ENCODE measurements around the gene MYRIP. TPM values are rescaled to one million over a fixed set of nuclear protein-coding genes. Genes with fewer than 3 reads are reported as not detected.

MYRIP gene
- polyA plus RNA-seq, 1 of the 3 experiments (the other 2 are of a cell fraction) = 1.2 TPM

DNA sequence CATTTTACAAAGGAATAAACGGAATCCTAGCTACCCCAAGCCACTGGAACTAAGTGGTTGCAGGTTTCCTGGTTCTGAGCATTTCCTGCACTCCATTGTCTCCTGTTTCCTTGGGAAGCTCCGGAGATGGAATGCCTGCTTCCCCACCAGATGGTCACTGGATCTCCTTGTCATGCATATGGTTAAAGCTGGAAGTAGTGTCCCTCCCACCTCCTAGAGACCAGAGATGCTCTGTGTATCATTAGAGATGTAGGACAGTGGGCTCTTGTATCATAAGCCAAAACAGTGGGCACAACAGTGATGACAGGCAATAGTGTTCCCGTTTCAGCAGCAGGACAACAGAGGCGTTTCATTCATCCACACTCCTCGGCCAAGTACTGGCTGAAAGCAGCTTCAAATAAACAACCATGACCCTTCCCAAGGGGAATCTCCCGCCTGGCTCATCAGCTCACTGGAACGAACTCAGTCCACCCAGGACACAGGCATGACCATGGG is 363.9 kb downstream of the MYRIP start:
- no peaks in the 10 kb centered on the region for H3F3A ChIP-seq (replicated peaks; ENCODE audit: insufficient read depth)
- TF ChIP-seq FOSL2 (IDR thresholded peaks at IDR 0.05; ENCODE audit: borderline replicate concordance, low read depth) = no peak
- no peak for TF ChIP-seq RXRA (IDR thresholded peaks at IDR 0.05; ENCODE audit: borderline replicate concordance, low read depth)
- TF ChIP-seq JUND (IDR thresholded peaks at IDR 0.05) = no peak
- TF ChIP-seq, protein P1, sequence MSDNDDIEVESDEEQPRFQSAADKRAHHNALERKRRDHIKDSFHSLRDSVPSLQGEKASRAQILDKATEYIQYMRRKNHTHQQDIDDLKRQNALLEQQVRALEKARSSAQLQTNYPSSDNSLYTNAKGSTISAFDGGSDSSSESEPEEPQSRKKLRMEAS (IDR thresholded peaks at IDR 0.05; ENCODE audit: low read depth) = no peak
- CTCF ChIA-PET = interaction anchor here (0.6 to 3.1 kb wide), 6 partner anchors 9 to 631 kb away, joined by 3 to 8 read pairs (median 4); no protein-coding TSS in a partner anchor
- H3K79me2 ChIP-seq (ENCODE audit: insufficient read depth) = no peaks in the 10 kb centered on the region
- no peaks in the 10 kb centered on the region for H4K20me1 ChIP-seq (ENCODE audit: insufficient read depth)
- H3K4me2 ChIP-seq = no peak overlapping the region
- DNase-seq = no peak
- H3K27ac ChIP-seq (ENCODE audit: low read depth in 2 of 2, low read length in 1 of 2) = no peak overlapping the region
- H3K4me1 ChIP-seq (ENCODE audit: control insufficient read depth in 1 of 2, insufficient read depth in 2 of 2, low read depth in 1 of 2, low read length in 1 of 2) = peaks cover 0 to 2% of the 10 kb centered on the region in 2 experiments; a peak in 1 of 4 replicates
- H3K9ac ChIP-seq = no peak overlapping the region
- no peaks in the 10 kb centered on the region for H3K9me3 ChIP-seq
- no peak overlapping the region for H3K4me3 ChIP-seq (ENCODE audit: low read depth in 2 of 2, low read length in 1 of 2)
- H3K27me3 ChIP-seq (ENCODE audit: insufficient read depth) = no peaks in the 10 kb centered on the region
- WGBS (ENCODE audit: low lambda C conversion rate) = 55% methylated on average over 7 of the region's 7 CpGs
- H3K9me2 ChIP-seq = no peaks in the 10 kb centered on the region
- POLR2A ChIA-PET = no interaction called here
- H3K36me3 ChIP-seq (replicated peaks in 1 of 2; ENCODE audit: control insufficient read depth in 1 of 2, insufficient read depth in 2 of 2, low read length in 1 of 2) = no peaks in the 10 kb centered on the region
- no peak overlapping the region for H2AFZ ChIP-seq (ENCODE audit: low read depth)

DNA sequence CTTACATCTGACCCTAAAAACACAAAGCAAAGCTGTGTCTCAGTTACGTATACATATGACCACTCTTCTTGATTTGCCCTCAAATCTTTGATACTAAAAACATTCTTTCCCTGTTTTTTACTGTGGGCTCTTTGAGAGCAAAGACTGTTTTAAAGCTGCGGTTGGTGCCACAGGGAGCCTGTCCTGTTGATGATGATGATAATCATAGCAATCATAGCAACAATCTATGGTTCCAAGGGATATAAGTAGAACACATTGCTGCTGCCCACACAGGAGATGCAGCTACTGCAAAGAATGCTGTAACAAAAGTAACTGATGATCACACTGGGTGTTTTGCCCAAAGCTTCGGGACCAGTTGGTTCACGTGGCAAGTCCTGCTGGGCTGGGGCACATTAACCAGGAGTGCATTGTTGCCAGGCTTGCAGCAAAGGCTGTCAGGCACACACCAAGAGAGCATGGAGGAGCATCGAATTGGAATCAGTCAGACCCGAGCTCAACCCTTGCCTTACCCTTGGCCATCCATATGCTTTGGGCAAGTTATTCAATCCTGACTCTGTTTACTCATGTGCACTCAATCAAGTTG is 368.7 kb downstream of the MYRIP start:
- H3K4me3 ChIP-seq (ENCODE audit: low read depth in 2 of 2, low read length in 1 of 2) = no peak overlapping the region
- no peaks in the 10 kb centered on the region for H3K36me3 ChIP-seq (replicated peaks in 1 of 2; ENCODE audit: control insufficient read depth in 1 of 2, insufficient read depth in 2 of 2, low read length in 1 of 2)
- no peaks in the 10 kb centered on the region for H3K9me2 ChIP-seq
- H3F3A ChIP-seq (replicated peaks; ENCODE audit: insufficient read depth) = no peaks in the 10 kb centered on the region
- H3K4me2 ChIP-seq = no peak overlapping the region
- H2AFZ ChIP-seq (ENCODE audit: low read depth) = no peak overlapping the region
- WGBS (ENCODE audit: low lambda C conversion rate) = 75% methylated on average over 6 of the region's 6 CpGs
- no peaks in the 10 kb centered on the region for H3K9me3 ChIP-seq
- no peaks in the 10 kb centered on the region for H4K20me1 ChIP-seq (ENCODE audit: insufficient read depth)
- CTCF ChIA-PET = interaction anchor here (0.7 to 7.3 kb wide), 41 partner anchors 9 to 761 kb away, joined by 3 to 101 read pairs (median 5); no protein-coding TSS in a partner anchor
- no peak overlapping the region for H3K27ac ChIP-seq (ENCODE audit: low read depth in 2 of 2, low read length in 1 of 2)
- DNase-seq = no peak
- no peaks in the 10 kb centered on the region for H3K27me3 ChIP-seq (ENCODE audit: insufficient read depth)
- H3K9ac ChIP-seq = no peak overlapping the region
- POLR2A ChIA-PET = no interaction called here
- H3K79me2 ChIP-seq (ENCODE audit: insufficient read depth) = no peaks in the 10 kb centered on the region
- peaks cover 0 to 3% of the 10 kb centered on the region in 2 experiments; a peak in 1 of 4 replicates for H3K4me1 ChIP-seq (ENCODE audit: control insufficient read depth in 1 of 2, insufficient read depth in 2 of 2, low read depth in 1 of 2, low read length in 1 of 2)
- TF ChIP-seq SMC3 (IDR thresholded peaks at IDR 0.05; ENCODE audit: low read depth, low read length) = no peak
- TF ChIP-seq, protein P2, sequence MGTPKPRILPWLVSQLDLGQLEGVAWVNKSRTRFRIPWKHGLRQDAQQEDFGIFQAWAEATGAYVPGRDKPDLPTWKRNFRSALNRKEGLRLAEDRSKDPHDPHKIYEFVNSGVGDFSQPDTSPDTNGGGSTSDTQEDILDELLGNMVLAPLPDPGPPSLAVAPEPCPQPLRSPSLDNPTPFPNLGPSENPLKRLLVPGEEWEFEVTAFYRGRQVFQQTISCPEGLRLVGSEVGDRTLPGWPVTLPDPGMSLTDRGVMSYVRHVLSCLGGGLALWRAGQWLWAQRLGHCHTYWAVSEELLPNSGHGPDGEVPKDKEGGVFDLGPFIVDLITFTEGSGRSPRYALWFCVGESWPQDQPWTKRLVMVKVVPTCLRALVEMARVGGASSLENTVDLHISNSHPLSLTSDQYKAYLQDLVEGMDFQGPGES (IDR thresholded peaks at IDR 0.05; ENCODE audit: low read depth, low read length) = no peak
- no peak for TF ChIP-seq CHD2 (IDR thresholded peaks at IDR 0.05; ENCODE audit: low read length, partially characterized antibody)
- TF ChIP-seq, protein P3, sequence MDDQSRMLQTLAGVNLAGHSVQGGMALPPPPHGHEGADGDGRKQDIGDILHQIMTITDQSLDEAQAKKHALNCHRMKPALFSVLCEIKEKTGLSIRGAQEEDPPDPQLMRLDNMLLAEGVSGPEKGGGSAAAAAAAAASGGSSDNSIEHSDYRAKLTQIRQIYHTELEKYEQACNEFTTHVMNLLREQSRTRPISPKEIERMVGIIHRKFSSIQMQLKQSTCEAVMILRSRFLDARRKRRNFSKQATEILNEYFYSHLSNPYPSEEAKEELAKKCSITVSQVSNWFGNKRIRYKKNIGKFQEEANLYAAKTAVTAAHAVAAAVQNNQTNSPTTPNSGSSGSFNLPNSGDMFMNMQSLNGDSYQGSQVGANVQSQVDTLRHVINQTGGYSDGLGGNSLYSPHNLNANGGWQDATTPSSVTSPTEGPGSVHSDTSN (IDR thresholded peaks at IDR 0.05) = no peak
- no peak for TF ChIP-seq YY1 (IDR thresholded peaks at IDR 0.05; ENCODE audit: low read depth)
- no peak for TF ChIP-seq ELF1 (IDR thresholded peaks at IDR 0.05)
- TF ChIP-seq, protein P4, sequence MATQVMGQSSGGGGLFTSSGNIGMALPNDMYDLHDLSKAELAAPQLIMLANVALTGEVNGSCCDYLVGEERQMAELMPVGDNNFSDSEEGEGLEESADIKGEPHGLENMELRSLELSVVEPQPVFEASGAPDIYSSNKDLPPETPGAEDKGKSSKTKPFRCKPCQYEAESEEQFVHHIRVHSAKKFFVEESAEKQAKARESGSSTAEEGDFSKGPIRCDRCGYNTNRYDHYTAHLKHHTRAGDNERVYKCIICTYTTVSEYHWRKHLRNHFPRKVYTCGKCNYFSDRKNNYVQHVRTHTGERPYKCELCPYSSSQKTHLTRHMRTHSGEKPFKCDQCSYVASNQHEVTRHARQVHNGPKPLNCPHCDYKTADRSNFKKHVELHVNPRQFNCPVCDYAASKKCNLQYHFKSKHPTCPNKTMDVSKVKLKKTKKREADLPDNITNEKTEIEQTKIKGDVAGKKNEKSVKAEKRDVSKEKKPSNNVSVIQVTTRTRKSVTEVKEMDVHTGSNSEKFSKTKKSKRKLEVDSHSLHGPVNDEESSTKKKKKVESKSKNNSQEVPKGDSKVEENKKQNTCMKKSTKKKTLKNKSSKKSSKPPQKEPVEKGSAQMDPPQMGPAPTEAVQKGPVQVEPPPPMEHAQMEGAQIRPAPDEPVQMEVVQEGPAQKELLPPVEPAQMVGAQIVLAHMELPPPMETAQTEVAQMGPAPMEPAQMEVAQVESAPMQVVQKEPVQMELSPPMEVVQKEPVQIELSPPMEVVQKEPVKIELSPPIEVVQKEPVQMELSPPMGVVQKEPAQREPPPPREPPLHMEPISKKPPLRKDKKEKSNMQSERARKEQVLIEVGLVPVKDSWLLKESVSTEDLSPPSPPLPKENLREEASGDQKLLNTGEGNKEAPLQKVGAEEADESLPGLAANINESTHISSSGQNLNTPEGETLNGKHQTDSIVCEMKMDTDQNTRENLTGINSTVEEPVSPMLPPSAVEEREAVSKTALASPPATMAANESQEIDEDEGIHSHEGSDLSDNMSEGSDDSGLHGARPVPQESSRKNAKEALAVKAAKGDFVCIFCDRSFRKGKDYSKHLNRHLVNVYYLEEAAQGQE (IDR thresholded peaks at IDR 0.05; ENCODE audit: low read depth, low read length) = no peak
- TF ChIP-seq, protein P5, sequence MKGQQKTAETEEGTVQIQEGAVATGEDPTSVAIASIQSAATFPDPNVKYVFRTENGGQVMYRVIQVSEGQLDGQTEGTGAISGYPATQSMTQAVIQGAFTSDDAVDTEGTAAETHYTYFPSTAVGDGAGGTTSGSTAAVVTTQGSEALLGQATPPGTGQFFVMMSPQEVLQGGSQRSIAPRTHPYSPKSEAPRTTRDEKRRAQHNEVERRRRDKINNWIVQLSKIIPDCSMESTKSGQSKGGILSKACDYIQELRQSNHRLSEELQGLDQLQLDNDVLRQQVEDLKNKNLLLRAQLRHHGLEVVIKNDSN (IDR thresholded peaks at IDR 0.05; ENCODE audit: borderline replicate concordance, low read depth) = no peak
- TF ChIP-seq, protein P6, sequence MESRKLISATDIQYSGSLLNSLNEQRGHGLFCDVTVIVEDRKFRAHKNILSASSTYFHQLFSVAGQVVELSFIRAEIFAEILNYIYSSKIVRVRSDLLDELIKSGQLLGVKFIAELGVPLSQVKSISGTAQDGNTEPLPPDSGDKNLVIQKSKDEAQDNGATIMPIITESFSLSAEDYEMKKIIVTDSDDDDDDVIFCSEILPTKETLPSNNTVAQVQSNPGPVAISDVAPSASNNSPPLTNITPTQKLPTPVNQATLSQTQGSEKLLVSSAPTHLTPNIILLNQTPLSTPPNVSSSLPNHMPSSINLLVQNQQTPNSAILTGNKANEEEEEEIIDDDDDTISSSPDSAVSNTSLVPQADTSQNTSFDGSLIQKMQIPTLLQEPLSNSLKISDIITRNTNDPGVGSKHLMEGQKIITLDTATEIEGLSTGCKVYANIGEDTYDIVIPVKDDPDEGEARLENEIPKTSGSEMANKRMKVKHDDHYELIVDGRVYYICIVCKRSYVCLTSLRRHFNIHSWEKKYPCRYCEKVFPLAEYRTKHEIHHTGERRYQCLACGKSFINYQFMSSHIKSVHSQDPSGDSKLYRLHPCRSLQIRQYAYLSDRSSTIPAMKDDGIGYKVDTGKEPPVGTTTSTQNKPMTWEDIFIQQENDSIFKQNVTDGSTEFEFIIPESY (IDR thresholded peaks at IDR 0.05; ENCODE audit: borderline replicate concordance, low read depth) = no peak
- TF ChIP-seq FOXJ3 (CRISPR knock-in tag; IDR thresholded peaks at IDR 0.05) = no peak
- no peak for TF ChIP-seq FOSL2 (IDR thresholded peaks at IDR 0.05; ENCODE audit: borderline replicate concordance, low read depth)
- no peak for TF ChIP-seq EP300 (IDR thresholded peaks at IDR 0.05; ENCODE audit: borderline replicate concordance in 1 of 2, low read depth in 1 of 2, low read length in 1 of 2)
- TF ChIP-seq POLR2AphosphoS5 (IDR thresholded peaks at IDR 0.05; ENCODE audit: low read depth, low read length) = no peak
- no peak for TF ChIP-seq JUND (IDR thresholded peaks at IDR 0.05)
- no peak for TF ChIP-seq FOXM1 (IDR thresholded peaks at IDR 0.05; ENCODE audit: low read depth)
- no peak for TF ChIP-seq GATA2 (CRISPR knock-in tag; IDR thresholded peaks at IDR 0.05)

Measured in SK-N-SH (cell line).